ENCODE measurements around the gene STH.

The STH gene

DNA sequence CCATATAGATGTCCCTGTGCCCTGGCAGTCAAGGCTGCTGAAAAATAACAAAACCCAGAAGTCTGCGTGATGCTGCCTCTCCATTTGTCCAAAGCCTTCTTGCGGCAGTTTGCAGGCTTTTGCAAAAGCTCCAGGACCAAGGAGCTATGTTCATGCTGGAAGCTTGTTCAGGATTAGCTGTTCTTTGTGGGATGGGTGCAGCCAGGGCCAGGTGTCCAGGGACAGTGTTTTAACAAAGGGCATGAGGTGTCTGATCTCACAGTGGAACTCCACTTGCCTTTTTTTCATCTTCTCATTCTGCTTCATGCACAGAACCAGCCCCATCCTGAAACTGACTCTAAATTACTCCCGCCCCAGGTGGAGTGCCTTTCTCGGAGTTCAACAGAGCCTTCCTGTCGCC lies 31.7 kb upstream of the STH start:
- DNase-seq (ENCODE audit: low read depth, low spot score), result no peak

DNA sequence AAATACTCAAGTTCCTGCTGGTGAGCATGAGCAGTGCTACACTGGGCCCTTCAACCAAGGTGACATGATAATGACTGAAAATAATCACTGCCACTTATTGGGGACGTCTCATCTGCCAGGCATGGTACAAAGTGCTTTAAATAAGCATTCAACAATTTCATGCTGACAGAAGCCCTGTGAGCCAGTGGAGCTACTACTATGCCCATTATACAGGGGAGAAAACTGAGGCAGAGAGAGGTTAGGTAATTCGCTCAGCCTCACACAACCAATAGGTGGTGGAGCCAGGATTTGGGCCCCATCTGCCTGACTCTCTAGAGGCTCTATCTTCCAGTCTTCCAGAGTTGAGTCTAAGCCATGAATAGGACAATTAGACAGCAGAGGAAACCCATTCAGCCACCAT lies 30.3 kb upstream of the STH start:
- DNase-seq (ENCODE audit: low read depth, low spot score), result no peak

DNA sequence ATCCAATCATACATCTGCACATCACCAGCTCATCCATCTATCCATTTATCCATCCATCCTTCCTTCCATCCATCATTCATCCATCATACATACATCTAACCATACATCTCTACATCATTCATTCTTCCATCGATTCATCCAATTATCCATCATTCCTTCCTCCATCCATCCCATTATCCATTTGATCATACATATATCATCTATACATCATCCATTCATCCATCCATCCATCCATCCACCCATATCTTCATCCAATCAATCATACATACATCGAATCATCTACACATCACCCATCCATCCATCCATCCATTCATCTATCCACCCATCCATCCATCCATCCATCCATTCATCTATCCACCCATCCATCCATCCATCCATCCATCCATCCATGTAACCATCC lies 29.3 kb upstream of the STH start:
- DNase-seq (ENCODE audit: low read depth, low spot score), result no peak

DNA sequence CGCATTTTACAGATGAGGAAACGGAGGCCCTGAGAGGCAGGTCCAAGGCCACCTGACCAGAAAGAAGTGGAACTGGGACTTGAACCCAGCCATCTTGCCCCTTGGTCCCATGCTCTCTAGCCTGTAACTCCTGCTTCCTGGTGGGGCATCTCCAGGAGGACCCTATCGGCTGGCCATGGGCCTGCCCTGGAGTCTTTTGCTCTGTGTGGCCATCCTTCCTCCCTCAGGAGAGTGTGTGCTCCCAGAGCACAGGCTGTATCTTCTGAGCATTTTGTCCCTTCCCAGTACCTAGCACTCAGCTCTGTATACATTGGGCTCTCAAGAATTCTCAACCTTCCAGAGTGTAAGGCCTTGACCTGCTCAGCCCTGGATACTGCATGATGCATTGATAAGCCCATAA lies 28.4 kb upstream of the STH start:
- DNase-seq (ENCODE audit: low read depth, low spot score), result no peak

DNA sequence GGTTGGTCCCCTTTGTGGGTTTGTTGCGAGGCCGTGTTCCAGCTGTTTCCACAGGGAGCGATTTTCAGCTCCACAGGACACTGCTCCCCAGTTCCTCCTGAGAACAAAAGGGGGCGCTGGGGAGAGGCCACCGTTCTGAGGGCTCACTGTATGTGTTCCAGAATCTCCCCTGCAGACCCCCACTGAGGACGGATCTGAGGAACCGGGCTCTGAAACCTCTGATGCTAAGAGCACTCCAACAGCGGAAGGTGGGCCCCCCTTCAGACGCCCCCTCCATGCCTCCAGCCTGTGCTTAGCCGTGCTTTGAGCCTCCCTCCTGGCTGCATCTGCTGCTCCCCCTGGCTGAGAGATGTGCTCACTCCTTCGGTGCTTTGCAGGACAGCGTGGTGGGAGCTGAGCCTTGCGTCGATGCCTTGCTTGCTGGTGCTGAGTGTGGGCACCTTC lies 27.3 kb upstream of the STH start:
- DNase-seq (ENCODE audit: low read depth, low spot score), result no peak

DNA sequence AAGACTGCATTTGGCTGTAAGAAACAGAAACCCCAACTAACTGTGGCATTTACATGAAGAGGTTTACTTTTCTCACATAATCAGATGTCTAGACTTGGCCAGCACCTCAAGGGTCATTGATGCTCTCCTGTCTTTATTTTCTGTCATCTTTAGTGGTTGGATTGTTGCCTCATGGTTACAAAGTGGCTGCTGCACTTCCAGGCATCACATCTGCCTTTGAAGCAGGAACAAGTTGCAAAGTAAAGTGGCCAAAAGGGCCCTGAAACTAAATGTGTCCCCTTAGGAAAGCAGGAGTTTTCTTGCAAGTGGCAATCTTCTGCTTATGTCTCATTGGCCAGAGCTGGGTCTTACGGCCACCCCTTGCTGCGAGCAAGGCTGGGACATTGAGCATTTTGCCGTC lies 26.5 kb upstream of the STH start:
- DNase-seq (ENCODE audit: low read depth, low spot score), result no peak

DNA sequence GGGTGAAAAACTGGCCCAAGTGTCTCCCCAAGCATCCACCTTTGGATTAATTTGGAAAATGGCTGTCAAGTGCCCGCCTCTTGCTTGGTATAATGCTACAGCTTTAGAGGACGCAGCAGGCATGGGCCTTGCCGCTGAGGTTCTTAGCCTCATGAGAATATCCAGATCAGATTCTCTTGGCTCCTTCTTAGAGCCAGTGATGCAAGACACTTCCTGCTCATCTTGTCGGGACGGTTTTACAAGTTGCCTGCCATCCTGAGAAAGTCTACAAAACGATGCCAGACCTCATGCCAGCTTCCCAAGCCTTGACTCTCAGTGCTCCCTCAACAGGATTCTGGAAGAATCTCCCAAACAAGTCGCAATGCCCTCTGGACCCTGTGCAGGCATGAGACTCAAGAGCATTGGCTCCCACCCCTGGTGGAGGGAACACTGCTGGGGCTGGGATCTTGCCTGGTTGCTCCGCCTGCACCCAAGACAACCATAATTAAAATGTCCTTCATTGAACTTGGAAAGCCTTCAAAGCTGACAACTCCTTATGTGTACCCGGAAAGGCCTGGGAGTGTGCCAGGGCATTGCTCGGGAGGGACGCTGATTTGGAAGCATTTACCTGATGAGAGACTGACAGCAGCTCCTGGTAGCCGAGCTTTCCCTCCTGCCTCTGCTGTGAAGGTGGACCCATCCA lies 25.8 kb upstream of the STH start:
- no peak for DNase-seq (ENCODE audit: low read depth, low spot score)

DNA sequence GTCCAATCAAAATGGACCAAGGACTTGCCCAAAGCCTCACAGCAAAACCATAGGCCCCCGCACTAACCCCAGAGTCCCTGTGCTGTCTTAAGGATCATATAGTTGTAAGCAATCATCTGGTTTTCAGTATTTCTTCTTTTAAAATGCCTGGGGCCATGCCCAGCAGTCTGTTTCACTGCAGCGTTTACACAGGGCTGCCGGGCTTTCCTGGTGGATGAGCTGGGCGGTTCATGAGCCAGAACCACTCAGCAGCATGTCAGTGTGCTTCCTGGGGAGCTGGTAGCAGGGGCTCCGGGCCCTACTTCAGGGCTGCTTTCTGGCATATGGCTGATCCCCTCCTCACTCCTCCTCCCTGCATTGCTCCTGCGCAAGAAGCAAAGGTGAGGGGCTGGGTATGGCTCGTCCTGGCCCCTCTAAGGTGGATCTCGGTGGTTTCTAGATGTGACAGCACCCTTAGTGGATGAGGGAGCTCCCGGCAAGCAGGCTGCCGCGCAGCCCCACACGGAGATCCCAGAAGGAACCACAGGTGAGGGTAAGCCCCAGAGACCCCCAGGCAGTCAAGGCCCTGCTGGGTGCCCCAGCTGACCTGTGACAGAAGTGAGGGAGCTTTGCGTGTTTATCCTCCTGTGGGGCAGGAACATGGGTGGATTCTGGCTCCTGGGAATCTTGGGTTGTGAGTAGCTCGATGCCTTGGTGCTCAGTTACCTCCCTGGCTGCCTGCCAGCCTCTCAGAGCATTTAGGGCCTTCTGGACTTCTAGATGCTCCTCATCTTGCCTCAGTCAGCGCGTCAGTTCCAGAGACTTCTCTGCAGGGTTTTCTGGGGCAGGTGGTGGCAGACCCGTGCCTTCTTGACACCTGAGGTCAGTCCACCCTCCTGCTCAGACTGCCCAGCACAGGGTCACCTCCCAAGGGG lies 24.8 kb upstream of the STH start:
- no peak for DNase-seq (ENCODE audit: low read depth, low spot score)

DNA sequence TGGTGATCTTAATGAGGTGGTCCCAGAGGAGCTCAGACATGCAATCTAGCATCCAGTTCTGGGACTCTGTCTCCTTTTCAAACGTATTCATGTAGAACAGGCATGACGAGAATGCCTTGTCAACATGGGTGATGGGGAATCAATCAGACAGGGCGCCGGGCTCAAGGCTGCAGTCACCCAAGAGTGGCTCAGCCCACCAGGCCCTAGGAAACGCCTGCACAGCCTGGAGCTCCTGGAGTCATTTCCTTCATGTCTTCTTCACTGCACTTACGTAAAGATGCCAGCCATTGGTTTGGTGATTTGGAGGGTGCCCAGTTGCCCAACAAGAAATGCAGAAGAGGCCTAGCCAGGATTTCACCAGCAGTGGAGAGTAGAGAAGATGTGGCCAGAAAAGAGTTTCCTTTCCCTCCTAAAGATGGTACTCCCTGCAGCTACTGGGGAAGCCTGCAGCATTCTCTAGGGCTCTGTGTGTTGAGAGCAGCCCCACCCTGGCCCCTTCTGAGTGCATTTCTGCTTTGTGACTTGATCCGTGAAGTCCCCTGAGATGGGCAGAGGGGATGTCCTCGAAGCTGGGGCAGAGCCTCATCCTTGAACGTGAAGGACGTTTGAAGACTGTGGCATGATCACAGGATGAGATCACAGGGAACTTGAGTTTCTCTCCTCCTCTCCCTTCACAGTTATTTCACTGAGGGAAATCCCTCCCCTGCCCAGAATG lies 24.0 kb upstream of the STH start:
- DNase-seq (ENCODE audit: low read depth, low spot score), result no peak

DNA sequence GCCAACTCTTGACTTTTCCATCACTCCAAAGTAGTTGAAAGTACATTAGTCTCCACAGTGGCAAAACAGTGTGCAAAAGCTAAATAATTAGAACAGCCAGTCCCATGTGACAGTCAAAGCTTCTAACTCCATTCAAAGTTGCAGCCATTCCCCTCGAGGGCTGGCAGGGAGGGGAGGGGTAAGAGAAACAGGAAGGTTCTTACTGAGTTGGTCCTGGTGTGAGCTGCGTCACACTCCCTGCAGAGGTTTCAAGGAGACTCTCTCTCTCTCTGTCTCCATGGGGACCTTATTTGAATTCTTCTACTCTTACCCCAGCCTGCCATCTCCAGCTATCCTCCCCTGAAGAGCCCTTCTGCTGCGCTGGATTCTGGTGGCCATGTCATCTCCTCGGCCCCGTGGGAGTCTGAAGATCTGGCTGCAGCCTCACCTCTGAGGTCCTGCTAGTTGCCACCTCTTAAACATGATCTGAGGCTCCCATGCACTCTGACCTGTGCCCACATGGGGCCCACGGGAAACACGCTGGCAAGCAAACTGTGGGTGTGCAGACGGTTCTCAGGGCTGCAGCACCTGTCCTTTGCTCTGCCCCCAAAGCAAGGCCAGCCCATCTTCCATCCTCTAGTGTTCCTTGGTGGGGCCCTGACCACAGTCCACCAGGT lies 23.3 kb upstream of the STH start:
- DNase-seq (ENCODE audit: low read depth, low spot score), result no peak

DNA sequence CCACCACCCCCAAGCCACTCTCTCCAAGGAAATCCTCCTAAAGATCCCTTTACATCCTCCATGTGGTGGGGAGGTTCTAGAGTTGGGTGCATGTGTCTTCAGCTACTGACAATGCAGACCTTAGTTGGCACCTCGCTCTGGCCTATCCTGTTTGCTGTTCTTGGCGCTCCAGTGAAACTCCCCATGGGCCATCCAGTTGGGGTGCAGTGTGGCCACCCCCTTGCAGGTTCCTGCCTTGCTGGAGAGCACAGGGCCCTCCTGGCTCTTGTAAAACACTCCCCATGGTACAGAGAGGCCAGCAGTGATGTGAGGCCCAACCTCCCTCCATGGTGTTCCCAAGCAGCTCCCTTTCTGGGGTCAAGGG lies 22.7 kb upstream of the STH start:
- no peak for DNase-seq (ENCODE audit: low read depth, low spot score)

DNA sequence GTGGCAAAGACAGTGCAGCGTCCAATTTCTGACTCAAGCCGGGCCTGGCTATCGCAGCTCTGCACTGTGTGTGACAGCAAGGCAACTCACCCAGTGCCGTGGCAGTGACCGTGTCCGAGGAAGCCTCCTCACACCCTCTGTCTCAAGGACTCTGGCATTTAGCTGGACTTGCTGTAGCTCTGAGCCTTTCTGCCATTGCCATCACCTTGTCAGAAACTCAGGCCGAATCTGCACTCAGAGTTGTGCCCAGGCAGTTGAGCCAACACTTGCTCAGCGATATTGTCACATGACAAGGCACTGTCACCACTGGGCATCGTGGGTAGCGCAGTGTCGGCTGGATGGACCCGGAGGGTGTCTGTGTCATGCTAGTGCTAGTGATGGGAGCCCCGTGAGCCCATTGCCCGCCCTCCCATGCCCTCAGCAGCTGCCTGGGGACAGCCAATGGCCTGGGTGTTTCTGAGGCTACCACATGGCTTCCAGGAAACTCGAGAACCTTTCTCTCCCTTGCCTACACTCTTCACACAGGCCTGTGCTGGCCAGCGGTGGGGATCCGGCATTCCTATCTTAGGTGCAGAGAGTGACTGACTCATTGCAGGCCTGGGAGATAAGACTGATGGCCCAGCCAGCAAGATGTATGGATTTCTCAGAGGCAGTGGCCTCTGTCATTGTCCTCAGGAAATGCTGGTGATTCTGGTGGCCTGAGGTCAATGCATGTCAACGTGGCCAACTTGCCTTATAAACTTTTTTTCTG lies 22.1 kb upstream of the STH start:
- DNase-seq (ENCODE audit: low read depth, low spot score), result no peak

DNA sequence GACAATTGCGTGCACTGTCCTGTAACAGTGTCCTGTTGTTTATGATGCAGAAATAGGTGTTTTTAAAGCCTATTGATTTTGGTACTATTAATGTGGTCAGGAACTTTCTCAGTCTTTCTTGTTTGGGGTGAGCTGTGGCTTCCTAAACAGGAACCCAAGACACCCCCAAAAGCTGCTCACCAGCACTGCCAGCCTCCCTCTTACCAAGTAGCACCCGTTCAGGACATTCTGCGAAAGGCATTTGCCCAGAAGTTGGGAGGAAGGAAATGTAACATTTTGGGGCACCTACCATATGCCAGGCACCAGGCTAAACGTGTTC lies 21.6 kb upstream of the STH start:
- DNase-seq (ENCODE audit: low read depth, low spot score), result no peak

DNA sequence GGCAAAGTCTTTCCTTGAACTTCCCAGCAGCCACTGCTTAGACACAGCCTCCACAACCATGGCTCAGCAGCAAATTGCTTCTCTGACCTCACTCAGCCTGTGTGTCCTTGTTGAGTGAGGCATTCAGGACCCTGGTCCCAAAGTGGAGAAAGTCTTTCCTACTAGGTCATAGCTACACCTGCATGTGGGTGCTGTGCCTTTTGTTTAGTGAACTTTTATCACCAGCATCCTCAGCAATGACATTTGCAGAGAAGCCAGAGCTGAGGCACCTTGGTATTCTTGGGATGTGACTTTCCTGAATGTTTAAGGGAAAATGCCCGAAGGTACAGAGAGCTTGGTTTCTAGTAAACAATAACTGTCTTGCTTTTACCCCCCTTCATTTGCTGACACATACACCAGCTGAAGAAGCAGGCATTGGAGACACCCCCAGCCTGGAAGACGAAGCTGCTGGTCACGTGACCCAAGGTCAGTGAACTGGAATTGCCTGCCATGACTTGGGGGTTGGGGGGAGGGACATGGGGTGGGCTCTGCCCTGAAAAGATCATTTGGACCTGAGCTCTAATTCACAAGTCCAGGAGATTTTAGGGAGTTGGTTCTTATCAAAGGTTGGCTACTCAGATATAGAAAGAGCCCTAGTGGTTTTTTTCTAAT lies 20.9 kb upstream of the STH start:
- DNase-seq (ENCODE audit: low read depth, low spot score), result no peak

DNA sequence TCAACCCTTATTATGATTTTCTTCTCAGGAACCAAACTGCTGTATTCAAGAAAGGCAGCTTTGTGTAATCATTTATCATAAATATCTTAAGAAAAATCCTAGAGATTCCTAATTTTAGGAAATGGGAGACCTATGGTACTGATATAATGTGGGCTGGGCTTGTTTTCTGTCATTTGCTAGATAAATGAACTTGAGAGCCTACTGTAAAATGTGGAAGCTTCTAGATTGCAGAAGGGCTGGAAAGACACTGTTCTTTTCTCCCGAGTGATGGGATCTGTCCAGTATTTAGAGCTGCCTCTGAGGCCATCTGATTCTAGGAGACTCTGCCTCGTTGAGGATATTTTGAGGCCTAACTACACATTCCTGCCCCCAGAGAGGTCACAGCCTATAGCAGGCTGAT lies 19.9 kb upstream of the STH start:
- DNase-seq (ENCODE audit: low read depth, low spot score), result no peak

DNA sequence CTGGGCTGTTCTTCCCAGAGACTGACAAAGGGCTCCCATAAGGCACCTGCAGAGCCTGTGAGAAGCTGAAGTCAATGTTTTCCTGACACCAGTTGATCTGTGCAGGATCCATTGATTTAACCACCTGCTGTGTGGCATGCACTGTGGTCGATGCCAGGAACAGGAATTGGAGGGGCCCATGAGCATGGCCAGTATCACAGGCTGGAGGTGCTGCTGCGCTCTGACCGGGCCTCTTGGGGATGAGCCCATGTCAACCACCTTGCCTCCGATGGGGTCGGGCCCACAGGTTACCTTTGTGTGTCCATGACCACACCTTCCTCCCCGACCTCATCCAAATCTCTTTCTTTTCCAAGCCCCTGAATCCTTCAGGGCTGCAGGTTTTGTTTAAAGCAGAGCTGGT lies 18.2 kb upstream of the STH start:
- DNase-seq (ENCODE audit: low read depth, low spot score), result no peak

DNA sequence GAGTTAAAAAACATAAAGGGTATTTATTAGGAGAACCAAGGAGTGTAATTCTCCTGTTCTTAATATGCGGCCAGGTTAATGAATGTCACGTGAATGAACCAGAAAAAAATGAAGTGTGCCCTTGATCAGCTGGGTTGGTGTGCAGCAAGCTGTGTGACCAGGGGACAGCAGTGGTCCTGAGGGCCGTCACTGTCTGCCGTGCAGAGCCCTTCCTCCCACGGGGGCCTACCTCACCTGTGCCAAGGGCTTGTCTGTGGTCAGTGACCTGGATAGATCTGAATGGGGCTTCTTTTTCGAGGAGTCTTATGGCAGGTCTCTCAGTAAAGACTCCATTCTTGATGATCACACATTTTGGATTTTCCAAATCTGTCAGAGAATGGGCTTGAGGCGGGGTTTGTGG lies 17.7 kb upstream of the STH start:
- DNase-seq (ENCODE audit: low read depth, low spot score), result no peak

DNA sequence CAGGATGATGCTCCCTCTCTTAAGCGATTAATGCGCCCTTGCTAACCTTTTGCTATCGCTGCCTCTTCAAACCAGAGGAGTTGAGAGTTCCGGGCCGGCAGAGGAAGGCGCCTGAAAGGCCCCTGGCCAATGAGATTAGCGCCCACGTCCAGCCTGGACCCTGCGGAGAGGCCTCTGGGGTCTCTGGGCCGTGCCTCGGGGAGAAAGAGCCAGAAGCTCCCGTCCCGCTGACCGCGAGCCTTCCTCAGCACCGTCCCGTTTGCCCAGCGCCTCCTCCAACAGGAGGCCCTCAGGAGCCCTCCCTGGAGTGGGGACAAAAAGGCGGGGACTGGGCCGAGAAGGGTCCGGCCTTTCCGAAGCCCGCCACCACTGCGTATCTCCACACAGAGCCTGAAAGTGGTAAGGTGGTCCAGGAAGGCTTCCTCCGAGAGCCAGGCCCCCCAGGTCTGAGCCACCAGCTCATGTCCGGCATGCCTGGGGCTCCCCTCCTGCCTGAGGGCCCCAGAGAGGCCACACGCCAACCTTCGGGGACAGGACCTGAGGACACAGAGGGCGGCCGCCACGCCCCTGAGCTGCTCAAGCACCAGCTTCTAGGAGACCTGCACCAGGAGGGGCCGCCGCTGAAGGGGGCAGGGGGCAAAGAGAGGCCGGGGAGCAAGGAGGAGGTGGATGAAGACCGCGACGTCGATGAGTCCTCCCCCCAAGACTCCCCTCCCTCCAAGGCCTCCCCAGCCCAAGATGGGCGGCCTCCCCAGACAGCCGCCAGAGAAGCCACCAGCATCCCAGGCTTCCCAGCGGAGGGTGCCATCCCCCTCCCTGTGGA lies 16.0 kb upstream of the STH start:
- no peak for DNase-seq (ENCODE audit: low read depth, low spot score)

DNA sequence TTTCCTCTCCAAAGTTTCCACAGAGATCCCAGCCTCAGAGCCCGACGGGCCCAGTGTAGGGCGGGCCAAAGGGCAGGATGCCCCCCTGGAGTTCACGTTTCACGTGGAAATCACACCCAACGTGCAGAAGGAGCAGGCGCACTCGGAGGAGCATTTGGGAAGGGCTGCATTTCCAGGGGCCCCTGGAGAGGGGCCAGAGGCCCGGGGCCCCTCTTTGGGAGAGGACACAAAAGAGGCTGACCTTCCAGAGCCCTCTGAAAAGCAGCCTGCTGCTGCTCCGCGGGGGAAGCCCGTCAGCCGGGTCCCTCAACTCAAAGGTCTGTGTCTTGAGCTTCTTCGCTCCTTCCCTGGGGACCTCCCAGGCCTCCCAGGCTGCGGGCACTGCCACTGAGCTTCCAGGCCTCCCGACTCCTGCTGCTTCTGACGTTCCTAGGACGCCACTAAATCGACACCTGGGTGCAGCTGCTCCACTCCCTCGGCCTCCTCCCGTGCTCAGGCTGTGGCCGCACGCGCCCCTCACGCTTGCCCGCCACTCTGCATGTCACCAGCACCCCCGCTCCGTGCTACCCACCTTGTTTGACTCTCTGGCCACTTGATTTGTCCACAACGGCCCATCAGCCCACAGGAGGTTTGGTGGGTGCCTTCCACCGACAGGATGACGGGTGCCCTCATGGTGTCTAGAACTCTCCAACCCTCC lies 15.3 kb upstream of the STH start:
- no peak for DNase-seq (ENCODE audit: low read depth, low spot score)

DNA sequence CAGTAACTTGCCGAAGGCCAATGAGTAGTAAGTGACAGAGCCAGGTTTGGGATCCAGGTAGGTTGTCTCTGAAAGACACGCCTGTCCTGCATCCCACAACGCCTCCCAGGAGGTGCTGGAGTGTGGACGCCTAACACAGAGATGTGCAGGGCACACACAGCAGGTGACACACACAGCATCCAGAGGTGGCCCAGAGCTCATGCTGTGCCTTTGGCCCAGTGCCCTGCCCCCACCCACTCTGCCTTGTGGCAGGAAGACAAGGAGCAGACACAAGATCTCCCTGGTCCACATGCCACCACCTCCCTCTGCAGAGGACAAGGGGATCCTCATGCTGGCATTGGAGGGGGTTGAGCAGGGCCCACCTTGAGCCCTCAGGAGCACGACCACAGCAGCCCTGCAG lies 14.7 kb upstream of the STH start:
- DNase-seq (ENCODE audit: low read depth, low spot score), result no peak
